ENCODE data around the gene SBNO1. TPM values are rescaled to one million over a fixed set of nuclear protein-coding genes. Genes with fewer than 3 reads are reported as not detected.

The SBNO1 gene
- total RNA-seq, 1 experiment from 2014 or later, result 43.8 TPM

- intact Hi-C loops (cut with micrococcal nuclease), result no loop called here
Measured at GRCh38 chr12:123268850-123269249, 95.8 kb downstream of the SBNO1 start.

GRCh38 chr12:123267991-123268843, 96.4 kb downstream of the SBNO1 start:
- Histone ChIP-seq H3K9me3 (ENCODE audit: control insufficient read depth in 1 of 2, insufficient read depth in 1 of 2, low read depth in 1 of 2, low read length in 2 of 2) (no peaks in the 10 kb centered on the region), H3K4me2 (ENCODE audit: low read length) (no peak overlapping the region), H3K9ac (ENCODE audit: low read length) (no peak overlapping the region), H4K20me1 (ENCODE audit: insufficient read depth) (no peaks in the 10 kb centered on the region), H3K4me1 (ENCODE audit: control insufficient read depth in 1 of 2, insufficient read depth in 2 of 2, low read length in 2 of 2) (peaks cover 6 to 19% of the 10 kb centered on the region in 2 experiments; a peak in 3 of 4 replicates), H3K79me2 (ENCODE audit: insufficient read depth, low read length) (peaks cover 57% of the 10 kb centered on the region), H2AFZ (ENCODE audit: low read depth, low read length, poor library complexity, severe bottlenecking) (no peak overlapping the region), H3K27me3 (ENCODE audit: insufficient read depth, low read length) (no peaks in the 10 kb centered on the region), H3K4me3 (replicated peaks in 1 of 2; ENCODE audit: low read depth in 1 of 2, low read length in 2 of 2) (no peak overlapping the region), H3K9me2 (ENCODE audit: insufficient read depth) (no peaks in the 10 kb centered on the region), H3K36me3 (ENCODE audit: control insufficient read depth in 1 of 2, insufficient read depth in 2 of 2, low read length in 2 of 2) (peaks cover 7 to 17% of the 10 kb centered on the region in 2 experiments; a peak in 3 of 4 replicates), H3K27ac (ENCODE audit: low read depth, low read length) (no peak overlapping the region; the same call in 1 of the 2 replicates)
- ChIA-PET POLR2A (no interaction called here), CTCF (no interaction called here), RAD21 (ENCODE audit: low non-redundant PET in 1 of 2, low total read pairs in 2 of 2, uncharacterized antibody in 2 of 2, unreplicated experiment in 2 of 2) (interaction anchor here in 1 of 2 experiments (0.7 kb wide), 1 partner anchor 1251 kb away, joined by 3 read pairs; no protein-coding TSS in a partner anchor)
- TF ChIP-seq POLR2AphosphoS5 (IDR thresholded peaks at IDR 0.05; ENCODE audit: low read depth, low read length) (no peak), EZH2 (IDR thresholded peaks at IDR 0.05) (no peak), POLR2A (IDR thresholded peaks at IDR 0.05; ENCODE audit: borderline replicate concordance, extremely low read depth, insufficient read depth, insufficient read length) (no peak), SRF (IDR thresholded peaks at IDR 0.05; ENCODE audit: low read depth) (no peak), YY1 (IDR thresholded peaks at IDR 0.05; ENCODE audit: extremely low read depth, insufficient replicate concordance, low read depth, low read length) (no peak), TCF7L2 (IDR thresholded peaks at IDR 0.05; ENCODE audit: borderline replicate concordance, extremely low read depth, insufficient read depth, insufficient read length) (no peak)
- BruUV-seq (replicated peaks), result no TSS peak
- intact Hi-C loops (cut with micrococcal nuclease), result no loop called here
- DNase-seq (ENCODE audit: low read depth, low spot score), result no peak
- no peak for ATAC-seq

More at GRCh38 chr12:123268850-123269249, 95.8 kb downstream of the SBNO1 start:
- CTCF ChIA-PET, result no interaction called here
- Histone ChIP-seq H3K9me2 (ENCODE audit: insufficient read depth) (no peaks in the 10 kb centered on the region), H3K4me2 (ENCODE audit: low read length) (no peak overlapping the region), H3K4me3 (replicated peaks in 1 of 2; ENCODE audit: low read depth in 1 of 2, low read length in 2 of 2) (no peak overlapping the region), H3K36me3 (ENCODE audit: control insufficient read depth in 1 of 2, insufficient read depth in 2 of 2, low read length in 2 of 2) (peaks cover 3 to 13% of the 10 kb centered on the region in 2 experiments; a peak in 3 of 4 replicates), H3K4me1 (ENCODE audit: control insufficient read depth in 1 of 2, insufficient read depth in 2 of 2, low read length in 2 of 2) (peaks cover 6 to 19% of the 10 kb centered on the region in 2 experiments; a peak in 3 of 4 replicates), H3K27me3 (ENCODE audit: insufficient read depth, low read length) (no peaks in the 10 kb centered on the region), H4K20me1 (ENCODE audit: insufficient read depth) (no peaks in the 10 kb centered on the region), H3K79me2 (ENCODE audit: insufficient read depth, low read length) (peaks cover 54% of the 10 kb centered on the region), H3K9ac (ENCODE audit: low read length) (no peak overlapping the region), H3K27ac (ENCODE audit: low read depth, low read length) (no peak overlapping the region), H2AFZ (ENCODE audit: low read depth, low read length, poor library complexity, severe bottlenecking) (no peak overlapping the region), H3K9me3 (ENCODE audit: control insufficient read depth in 1 of 2, insufficient read depth in 1 of 2, low read depth in 1 of 2, low read length in 2 of 2) (no peaks in the 10 kb centered on the region)
- ATAC-seq (no peak), DNase-seq (ENCODE audit: low read depth, low spot score) (no peak)
- TF ChIP-seq SIN3A (IDR thresholded peaks at IDR 0.05; ENCODE audit: low read depth), result no peak
- POLR2A ChIA-PET, result no interaction called here
- RAD21 ChIA-PET (ENCODE audit: low non-redundant PET in 1 of 2, low total read pairs in 2 of 2, uncharacterized antibody in 2 of 2, unreplicated experiment in 2 of 2), result interaction anchor here in 1 of 2 experiments (0.7 kb wide), 1 partner anchor 1250 kb away, joined by 3 read pairs; no protein-coding TSS in a partner anchor
- BruUV-seq (replicated peaks), result no TSS peak

All from HCT116 (cell line).